Osteoblast (primary cell): Measurements from ENCODE around the gene GAB2. TPM values are rescaled to one million over a fixed set of nuclear protein-coding genes. Genes with fewer than 3 reads are reported as not detected.

ENCODE experiments used
- DNase-seq: peaks from one replicate; pipeline ENCODE4 v3.0.0; 2011; ENCODE audit warnings: low spot score, mixed read lengths; ENCODE audit not compliant: insufficient read length; ENCODE audit errors: missing footprints
- H2AFZ ChIP-seq: 2 replicates; pipeline ENCODE4 v1.6.0; 2011; ENCODE audit warnings: mild to moderate bottlenecking, low read length
- H3K27ac ChIP-seq: 2 replicates; pipeline ENCODE4 v1.5.1; 2011; ENCODE audit warnings: mild to moderate bottlenecking, low read depth, low read length, moderate library complexity
- H3K27me3 ChIP-seq: 2 replicates; pipeline ENCODE4 v1.6.0; 2012; ENCODE audit warnings: mild to moderate bottlenecking, control low read depth, inconsistent platforms, low read length, moderate library complexity; ENCODE audit not compliant: insufficient read depth
- H3K36me3 ChIP-seq: 2 replicates; pipeline ENCODE4 v1.5.1; 2011; ENCODE audit warnings: mild to moderate bottlenecking, low read length, control low read depth, moderate library complexity; ENCODE audit not compliant: insufficient read depth
- H3K4me1 ChIP-seq: 2 replicates; pipeline ENCODE4 v1.5.1; 2011; ENCODE audit warnings: mild to moderate bottlenecking, low read length, control low read depth, moderate library complexity; ENCODE audit not compliant: insufficient read depth
- H3K4me2 ChIP-seq: 2 replicates; pipeline ENCODE4 v1.6.0; 2011; ENCODE audit warnings: mild to moderate bottlenecking, low read length; ENCODE audit not compliant: insufficient read depth
- H3K4me3 ChIP-seq: fragments of 200-600 bp; sonication (generic); 3 replicates; pipeline ENCODE4 v1.5.1; 2012; ENCODE audit warnings: mild to moderate bottlenecking, low read length, inconsistent platforms; ENCODE audit not compliant: insufficient read depth
- H3K79me2 ChIP-seq: 2 replicates; pipeline ENCODE4 v1.6.0; 2012; ENCODE audit warnings: mild to moderate bottlenecking, low read length, control low read depth, inconsistent platforms; ENCODE audit not compliant: insufficient read depth
- H3K9me3 ChIP-seq: 2 replicates; pipeline ENCODE4 v1.5.1; 2011; ENCODE audit warnings: low read depth, low read length, control low read depth
- H4K20me1 ChIP-seq: 2 replicates; pipeline ENCODE4 v1.6.0; 2012; ENCODE audit warnings: mild to moderate bottlenecking, low read length, control low read depth; ENCODE audit not compliant: insufficient read depth
- total RNA-seq: library from RNA; depleted of rRNA; stranded (reverse); fragments of >200 nt; gene quantifications from 2 replicates; pipeline ENCODE4 v1.2.3, GENCODE V29; 2012
- TF ChIP-seq, protein P1 (sequence below): IDR thresholded peaks from 2 replicates; pipeline ENCODE4 v1.5.1; 2011; ENCODE audit warnings: mild to moderate bottlenecking, low read depth, low read length, moderate library complexity; ENCODE audit errors: extremely low read depth

GAB2 gene
- total RNA-seq, 1 donor = 18.5 TPM

DNA sequence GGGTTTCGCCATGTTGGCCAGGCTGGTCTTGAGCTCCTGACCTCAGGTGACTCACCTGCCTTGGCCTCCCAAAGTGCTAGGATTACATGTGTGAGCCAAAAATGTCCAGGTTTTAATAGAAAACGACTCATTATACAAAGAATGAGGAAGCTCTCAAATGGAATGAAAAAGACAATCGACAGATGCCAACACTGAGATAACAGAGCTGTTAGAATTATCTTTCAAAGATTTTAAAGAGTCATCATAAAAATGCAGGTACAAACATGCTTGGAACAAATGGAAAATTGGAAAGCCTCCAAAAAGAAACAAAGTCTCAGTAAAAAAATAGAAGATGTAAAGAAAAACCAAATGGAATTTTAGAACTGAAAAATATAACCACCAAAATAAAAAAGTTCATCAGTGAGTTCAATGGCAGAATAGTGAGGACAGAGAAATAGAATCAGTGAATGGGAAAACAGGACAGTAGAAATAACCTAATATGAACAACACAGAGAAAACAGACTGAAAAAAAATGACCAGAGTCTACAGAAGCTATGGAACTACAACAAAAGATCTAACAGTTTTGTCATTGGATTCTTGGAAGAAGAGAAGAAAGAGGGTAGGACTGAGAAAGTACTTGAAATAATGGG lies 10.9 kb downstream of the GAB2 start:
- TF ChIP-seq, protein P1, sequence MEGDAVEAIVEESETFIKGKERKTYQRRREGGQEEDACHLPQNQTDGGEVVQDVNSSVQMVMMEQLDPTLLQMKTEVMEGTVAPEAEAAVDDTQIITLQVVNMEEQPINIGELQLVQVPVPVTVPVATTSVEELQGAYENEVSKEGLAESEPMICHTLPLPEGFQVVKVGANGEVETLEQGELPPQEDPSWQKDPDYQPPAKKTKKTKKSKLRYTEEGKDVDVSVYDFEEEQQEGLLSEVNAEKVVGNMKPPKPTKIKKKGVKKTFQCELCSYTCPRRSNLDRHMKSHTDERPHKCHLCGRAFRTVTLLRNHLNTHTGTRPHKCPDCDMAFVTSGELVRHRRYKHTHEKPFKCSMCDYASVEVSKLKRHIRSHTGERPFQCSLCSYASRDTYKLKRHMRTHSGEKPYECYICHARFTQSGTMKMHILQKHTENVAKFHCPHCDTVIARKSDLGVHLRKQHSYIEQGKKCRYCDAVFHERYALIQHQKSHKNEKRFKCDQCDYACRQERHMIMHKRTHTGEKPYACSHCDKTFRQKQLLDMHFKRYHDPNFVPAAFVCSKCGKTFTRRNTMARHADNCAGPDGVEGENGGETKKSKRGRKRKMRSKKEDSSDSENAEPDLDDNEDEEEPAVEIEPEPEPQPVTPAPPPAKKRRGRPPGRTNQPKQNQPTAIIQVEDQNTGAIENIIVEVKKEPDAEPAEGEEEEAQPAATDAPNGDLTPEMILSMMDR = no peak
- H4K20me1 ChIP-seq = peaks cover 8% of the 10 kb centered on the region
- H2AFZ ChIP-seq = no peak overlapping the region
- no peaks in the 10 kb centered on the region for H3K27me3 ChIP-seq
- H3K36me3 ChIP-seq = no peaks in the 10 kb centered on the region
- H3K9me3 ChIP-seq = no peaks in the 10 kb centered on the region
- no peak overlapping the region for H3K4me2 ChIP-seq
- peaks cover 37% of the 10 kb centered on the region for H3K79me2 ChIP-seq
- DNase-seq = no peak
- no peaks in the 10 kb centered on the region for H3K4me1 ChIP-seq
- no peak overlapping the region for H3K27ac ChIP-seq
- H3K4me3 ChIP-seq = no peak overlapping the region

DNA sequence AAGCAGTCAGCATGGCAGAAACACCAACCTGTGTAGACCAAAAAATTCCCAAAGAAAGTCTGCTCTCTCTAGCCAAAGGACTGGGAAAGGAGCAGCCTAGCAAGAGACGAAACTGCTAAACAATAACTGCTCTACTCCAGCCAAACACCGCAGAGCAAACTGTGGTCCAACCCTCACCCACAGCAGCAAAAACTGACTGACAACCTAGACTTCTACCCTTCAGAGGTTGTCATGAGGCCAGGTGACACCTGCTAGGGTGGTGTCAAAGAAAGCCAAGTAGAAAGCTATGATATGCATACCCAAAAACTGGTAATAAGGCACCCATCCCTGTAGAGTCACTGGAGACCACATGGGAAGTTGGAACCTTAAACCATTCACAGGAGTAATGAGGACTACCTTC lies 11.8 kb downstream of the GAB2 start:
- Histone ChIP-seq H3K9me3 (no peaks in the 10 kb centered on the region), H4K20me1 (peaks cover 8% of the 10 kb centered on the region), H3K79me2 (peaks cover 32% of the 10 kb centered on the region)

DNA sequence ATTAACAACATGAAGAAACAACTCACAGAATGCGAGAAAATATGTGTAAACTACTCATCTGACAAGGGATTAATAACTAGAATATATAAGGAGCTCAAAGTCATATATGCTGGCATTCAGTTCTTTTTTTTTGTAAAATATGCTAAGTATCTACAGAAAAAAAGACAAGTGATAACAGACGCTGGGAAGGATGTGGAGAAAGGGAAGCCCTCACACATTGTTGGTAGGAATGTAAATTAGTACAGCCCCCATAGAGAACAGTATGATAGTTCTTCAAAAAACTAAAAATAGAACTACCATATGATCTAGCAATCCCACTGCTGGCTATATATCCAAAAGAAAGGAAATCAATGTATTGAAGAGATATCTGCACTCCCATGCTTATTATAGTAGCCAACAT lies 13.8 kb downstream of the GAB2 start:
- Histone ChIP-seq H3K4me1 (no peaks in the 10 kb centered on the region), H3K27ac (no peak overlapping the region), H3K4me3 (no peak overlapping the region), H3K9me3 (no peaks in the 10 kb centered on the region), H3K4me2 (no peak overlapping the region), H4K20me1 (peaks cover 11% of the 10 kb centered on the region), H3K36me3 (no peaks in the 10 kb centered on the region), H3K79me2 (peaks cover 23% of the 10 kb centered on the region), H2AFZ (no peak overlapping the region), H3K27me3 (no peaks in the 10 kb centered on the region)
- TF ChIP-seq, protein P1 = no peak
- no peak for DNase-seq

More for the DNA sequence above, 11.8 kb downstream of the GAB2 start:
- H3K4me2 ChIP-seq = no peak overlapping the region
- H3K4me3 ChIP-seq = no peak overlapping the region
- DNase-seq = no peak
- H3K4me1 ChIP-seq = no peaks in the 10 kb centered on the region
- no peaks in the 10 kb centered on the region for H3K36me3 ChIP-seq
- TF ChIP-seq, protein P1 = no peak
- no peak overlapping the region for H2AFZ ChIP-seq
- no peaks in the 10 kb centered on the region for H3K27me3 ChIP-seq
- no peak overlapping the region for H3K27ac ChIP-seq

DNA sequence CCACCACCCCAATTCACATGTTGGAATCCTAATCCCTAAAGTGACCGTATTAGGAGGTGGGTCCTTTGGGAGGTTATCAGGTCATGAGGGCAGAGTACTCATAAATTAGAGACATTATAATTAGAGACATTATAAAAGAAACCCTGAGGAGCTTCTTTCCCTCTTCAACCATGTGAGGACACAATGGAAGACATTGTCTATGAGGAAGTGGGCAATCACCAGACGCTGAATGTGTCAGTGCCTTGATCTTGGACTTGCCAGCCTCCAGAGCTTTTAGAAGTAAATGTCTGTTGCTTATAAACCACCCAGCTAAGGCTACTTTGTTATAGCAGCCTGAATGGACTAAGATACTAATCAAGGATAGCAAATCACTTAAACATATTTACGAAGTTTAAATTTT lies 14.8 kb downstream of the GAB2 start:
- no peaks in the 10 kb centered on the region for H3K36me3 ChIP-seq
- DNase-seq = no peak
- H4K20me1 ChIP-seq = peaks cover 11% of the 10 kb centered on the region
- TF ChIP-seq, protein P1 = no peak
- no peak overlapping the region for H3K4me2 ChIP-seq
- H3K4me3 ChIP-seq = no peak overlapping the region
- no peak overlapping the region for H2AFZ ChIP-seq
- no peak overlapping the region for H3K27ac ChIP-seq
- H3K27me3 ChIP-seq = no peaks in the 10 kb centered on the region
- no peaks in the 10 kb centered on the region for H3K4me1 ChIP-seq
- H3K79me2 ChIP-seq = peaks cover 22% of the 10 kb centered on the region
- no peaks in the 10 kb centered on the region for H3K9me3 ChIP-seq
